Endothelial cell of umbilical vein (primary cell): ENCODE measurements around the gene IFITM10. TPM values are rescaled to one million over a fixed set of nuclear protein-coding genes. Genes with fewer than 3 reads are reported as not detected.
"Not testable (repeated sequence)": the region's sequence is repeated elsewhere in the genome, so short reads cannot be mapped to it uniquely, and the experiment has no call there.

Experiments
- BruUV-seq: library from RNA; stranded (reverse); fragments of 400-500 nt; replicated peaks from 2 replicates; lab custom pipeline; 2021; lab: Mats Ljungman, UMichigan
- CTCF ChIA-PET: fragments of 300-600, 350-600 bp; sonication (Branson Sonifier 250); formaldehyde crosslinking; loops from one replicate; lab custom pipeline; 2021; ENCODE audit warnings: antibody characterized with exemption, inconsistent platforms; lab: Charles Lee
- POLR2A ChIA-PET: fragments of 300-600, 350-600 bp; sonication (Branson Sonifier 250); formaldehyde crosslinking; loops from one replicate; lab custom pipeline; 2021; ENCODE audit warnings: antibody characterized with exemption, inconsistent platforms; lab: Charles Lee
- DNase-seq: peaks from one replicate; pipeline ENCODE4 v3.0.0-alpha.2; 2011; ENCODE audit warnings: low read depth, low spot score
- FAIRE-seq: peaks from 2 replicates; lab custom pipeline; 2011; peaks lifted over from hg19 to GRCh38; lab: Jason Lieb, UNC
- H2AFZ ChIP-seq: 2 replicates; pipeline ENCODE4 v1.6.0; 2012; ENCODE audit warnings: low read depth, low read length, control low read depth, inconsistent platforms
- H3K27ac ChIP-seq: 2 replicates; pipeline ENCODE4 v1.5.1; 2011; ENCODE audit warnings: low read depth, mild to moderate bottlenecking, control low read depth, low read length, moderate library complexity; ENCODE audit not compliant: insufficient read depth
- H3K27me3 ChIP-seq, 2 experiments: 2 replicates each; pipeline versions ENCODE4 v1.6.0 to v1.6.1; 2011; ENCODE audit warnings: low read length in 2 of 2, mixed read lengths in 1 of 2; ENCODE audit not compliant: control insufficient read depth in 2 of 2, insufficient read depth in 2 of 2
- H3K36me3 ChIP-seq, 2 experiments: 2 replicates in 1 of 2; 3 replicates in 1 of 2; pipeline ENCODE4 v1.5.1; 2011; ENCODE audit warnings: low read length in 2 of 2, mild to moderate bottlenecking in 1 of 2, moderate library complexity in 1 of 2; ENCODE audit not compliant: control insufficient read depth in 2 of 2, insufficient read depth in 2 of 2; ENCODE audit errors: extremely low read depth in 1 of 2
- H3K4me1 ChIP-seq: 3 replicates; pipeline ENCODE4 v1.5.1; 2011; ENCODE audit warnings: mild to moderate bottlenecking, low read length; ENCODE audit not compliant: control insufficient read depth, insufficient read depth; ENCODE audit errors: extremely low read depth
- H3K4me2 ChIP-seq: 2 replicates; pipeline ENCODE4 v1.6.1; 2011; ENCODE audit warnings: low read length, control low read depth, mixed read lengths; ENCODE audit not compliant: insufficient read depth
- H3K4me3 ChIP-seq, 3 experiments: fragments of 200-600 bp in 1 of 3; sonication (generic), shearing (Covaris generic) in 1 of 3; replicated peaks in 1 of 3; 2 replicates each; pipeline ENCODE4 v1.5.1; 2011 to 2016; ENCODE audit warnings: control low read depth in 3 of 3, low read length in 3 of 3, mild to moderate bottlenecking in 2 of 3, inconsistent platforms in 1 of 3, low read depth in 1 of 3, moderate library complexity in 1 of 3; ENCODE audit not compliant: insufficient read depth in 1 of 3
- H3K79me2 ChIP-seq: 2 replicates; pipeline ENCODE4 v1.6.0; 2012; ENCODE audit warnings: low read length, inconsistent platforms; ENCODE audit not compliant: control insufficient read depth, insufficient read depth
- H3K9ac ChIP-seq: replicated peaks from 2 replicates; pipeline ENCODE3; 2011; ENCODE audit warnings: low read length, control low read depth; ENCODE audit not compliant: insufficient read depth; ENCODE audit errors: extremely low read depth
- H3K9me1 ChIP-seq: replicated peaks from 3 replicates; pipeline ENCODE4 v1.6.0; 2011; ENCODE audit warnings: mild to moderate bottlenecking, low read length; ENCODE audit not compliant: control insufficient read depth, insufficient read depth; ENCODE audit errors: extremely low read depth
- H3K9me3 ChIP-seq: replicated peaks from 2 replicates; pipeline ENCODE4 v1.5.1; 2012; ENCODE audit warnings: low read length, inconsistent platforms; ENCODE audit not compliant: control insufficient read depth, insufficient read depth
- H4K20me1 ChIP-seq: replicated peaks from 2 replicates; pipeline ENCODE3; 2011; ENCODE audit warnings: mild to moderate bottlenecking, low read length; ENCODE audit not compliant: control insufficient read depth, insufficient read depth; ENCODE audit errors: extremely low read depth
- dilution Hi-C: fragments of 300-500 bp; cut with MboI; formaldehyde crosslinking; loops from one replicate; pipeline ENCODE4 v1.15.0; 2019; ENCODE audit warnings: low sequenced_read_pairs; ENCODE audit not compliant: extremely low pct_ligation_motif_present
- intact Hi-C: fragments of 100-400 bp; cut with micrococcal nuclease; formaldehyde crosslinking; loops from one replicate; pipeline ENCODE4 v1.10.0; 2022
- polyA plus RNA-seq, 4 experiments: library from polyadenylated mRNA; depleted of rRNA in 3 of 4; stranded (reverse) in 3 of 4; unstranded in 1 of 4; fragments of >200 nt; gene quantifications; 2 replicates each; pipeline versions ENCODE4 v1.2.1 to v1.2.3, GENCODE V29; 2011 to 2012; ENCODE audit warnings: missing spikeins in 1 of 4
- total RNA-seq: library from RNA; stranded (reverse); gene quantifications from 2 replicates; pipeline ENCODE4 v1.2.3, GENCODE V29; 2021

IFITM10 gene
- total and polyA plus RNA-seq, 2 donors (not counting 3 experiments of a cell fraction or from before 2014, with no cell fraction given): 0.04 to 0.66 TPM

GRCh38 chr11:1688336-1688947 is 62.0 kb downstream of the IFITM10 start:
- DNase-seq, FAIRE-seq: not testable (repeated sequence)

DNA sequence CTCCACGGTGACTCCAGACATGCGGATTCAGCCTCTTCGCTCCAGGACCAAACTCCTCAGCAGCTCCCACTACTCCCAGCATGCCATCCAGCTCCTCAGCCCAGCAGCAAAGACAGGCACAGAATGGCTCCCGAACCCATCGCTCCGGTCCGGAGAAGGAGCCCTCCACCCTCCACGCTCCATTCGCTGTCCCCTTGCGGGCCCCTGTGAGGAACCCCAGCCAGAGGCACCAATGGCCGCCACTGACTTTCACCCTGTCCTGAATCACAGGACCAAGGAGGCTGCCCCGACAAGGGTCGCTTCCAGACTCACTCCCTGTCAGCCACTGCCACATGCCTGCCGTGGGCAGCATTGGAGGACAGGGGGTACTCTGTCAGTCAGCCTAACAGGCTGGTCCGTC is 64.2 kb downstream of the IFITM10 start:
- H3K9me1 ChIP-seq, H3K4me3 ChIP-seq, DNase-seq, POLR2A ChIA-PET, H3K27me3 ChIP-seq, CTCF ChIA-PET, H3K27ac ChIP-seq, H2AFZ ChIP-seq, H3K36me3 ChIP-seq, BruUV-seq, H3K79me2 ChIP-seq, H3K9ac ChIP-seq, FAIRE-seq, dilution Hi-C loops, H4K20me1 ChIP-seq, H3K4me1 ChIP-seq, H3K4me2 ChIP-seq, intact Hi-C loops, H3K9me3 ChIP-seq: not testable (repeated sequence)

More at GRCh38 chr11:1688336-1688947, 62.0 kb downstream of the IFITM10 start:
- H3K9ac ChIP-seq, H3K9me3 ChIP-seq, BruUV-seq, H3K27ac ChIP-seq, H3K27me3 ChIP-seq, H3K4me1 ChIP-seq, H3K9me1 ChIP-seq, H2AFZ ChIP-seq, H4K20me1 ChIP-seq, intact Hi-C loops, H3K4me2 ChIP-seq, CTCF ChIA-PET, dilution Hi-C loops, H3K79me2 ChIP-seq, H3K4me3 ChIP-seq, POLR2A ChIA-PET, H3K36me3 ChIP-seq: not testable (repeated sequence)

GRCh38 chr11:1684886-1685874 is 65.2 kb downstream of the IFITM10 start:
- H3K36me3 ChIP-seq, H3K27me3 ChIP-seq, H3K9ac ChIP-seq, H3K9me3 ChIP-seq, H3K4me3 ChIP-seq, DNase-seq, H3K4me2 ChIP-seq, intact Hi-C loops, POLR2A ChIA-PET, H3K4me1 ChIP-seq, H3K79me2 ChIP-seq, H2AFZ ChIP-seq, H4K20me1 ChIP-seq, H3K27ac ChIP-seq, dilution Hi-C loops, BruUV-seq, CTCF ChIA-PET, H3K9me1 ChIP-seq, FAIRE-seq: not testable (repeated sequence)
